ENCODE results near the gene STH. TPM values are rescaled to one million over a fixed set of nuclear protein-coding genes. Genes with fewer than 3 reads are reported as not detected.

STH gene
- total RNA-seq, result 1 to 10 TPM in 1 of 4 donors, not detected in 3; 2.0 TPM
- under 1 TPM in 2 of 3 donors, not detected in 1; 0.25 to 0.26 TPM for polyA plus RNA-seq
- long read RNA-seq, donor 1, result 0 reads
- long read RNA-seq, donor 2, result 0 reads

DNA sequence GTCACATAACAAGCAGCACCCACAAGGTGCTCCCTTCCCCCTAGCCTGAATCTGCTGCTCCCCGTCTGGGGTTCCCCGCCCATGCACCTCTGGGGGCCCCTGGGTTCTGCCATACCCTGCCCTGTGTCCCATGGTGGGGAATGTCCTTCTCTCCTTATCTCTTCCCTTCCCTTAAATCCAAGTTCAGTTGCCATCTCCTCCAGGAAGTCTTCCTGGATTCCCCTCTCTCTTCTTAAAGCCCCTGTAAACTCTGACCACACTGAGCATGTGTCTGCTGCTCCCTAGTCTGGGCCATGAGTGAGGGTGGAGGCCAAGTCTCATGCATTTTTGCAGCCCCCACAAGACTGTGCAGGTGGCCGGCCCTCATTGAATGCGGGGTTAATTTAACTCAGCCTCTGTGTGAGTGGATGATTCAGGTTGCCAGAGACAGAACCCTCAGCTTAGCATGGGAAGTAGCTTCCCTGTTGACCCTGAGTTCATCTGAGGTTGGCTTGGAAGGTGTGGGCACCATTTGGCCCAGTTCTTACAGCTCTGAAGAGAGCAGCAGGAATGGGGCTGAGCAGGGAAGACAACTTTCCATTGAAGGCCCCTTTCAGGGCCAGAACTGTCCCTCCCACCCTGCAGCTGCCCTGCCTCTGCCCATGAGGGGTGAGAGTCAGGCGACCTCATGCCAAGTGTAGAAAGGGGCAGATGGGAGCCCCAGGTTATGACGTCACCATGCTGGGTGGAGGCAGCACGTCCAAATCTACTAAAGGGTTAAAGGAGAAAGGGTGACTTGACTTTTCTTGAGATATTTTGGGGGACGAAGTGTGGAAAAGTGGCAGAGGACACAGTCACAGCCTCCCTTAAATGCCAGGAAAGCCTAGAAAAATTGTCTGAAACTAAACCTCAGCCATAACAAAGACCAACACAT, at the start of gene STH:
STH (plus strand) TSS at position 264 of the 913 bp plus-strand sequence; CDS start at position 294, 30 bp downstream.
- ATAC-seq, result no peak
- intact Hi-C loops (cut with DNase I), result no loop called here
- no peak for TF ChIP-seq CTCF (IDR thresholded peaks at IDR 0.05)

GRCh38 chr17:45949755-45950320, 49.2 kb upstream of the STH start:
- Histone ChIP-seq H3K27me3 (ENCODE audit: insufficient read depth in 3 of 3, low read length in 2 of 3) (no peaks in the 10 kb centered on the region), H3K4me3 (no peak overlapping the region), H3K36me3 (ENCODE audit: insufficient read depth in 1 of 2, low read depth in 1 of 2) (no peaks in the 10 kb centered on the region), H3K4me1 (peaks cover 21% of the 10 kb centered on the region), H3K9me3 (no peaks in the 10 kb centered on the region), H3K27ac (peak overlapping the region; percentile 78)
- DNase-seq (no peak), ATAC-seq (no peak)
- TF ChIP-seq CTCF (IDR thresholded peaks at IDR 0.05), result no peak
- WGBS, 3 donors, result 74 to 86% (median 75%) methylated on average over 9 of the region's 9 CpGs
- intact Hi-C loops (cut with DNase I), result loop anchor here in 1 of 2 donors (10.0 kb wide), 1 partner anchor 55 kb away; the partner anchor contains the start of gene MAPT

More for the DNA sequence above, at the start of gene STH:
- Histone ChIP-seq H3K4me1 (peaks cover 12% of the 10 kb centered on the region), H3K27me3 (ENCODE audit: insufficient read depth in 3 of 3, low read length in 2 of 3) (no peaks in the 10 kb centered on the region), H3K36me3 (ENCODE audit: insufficient read depth in 1 of 2, low read depth in 1 of 2) (peaks cover 0 to 56% of the 10 kb centered on the region in 2 donors), H3K27ac (no peak within 1 kb of the TSS), H3K4me3 (no peak within 1 kb of the TSS), H3K9me3 (no peaks in the 10 kb centered on the region)
- WGBS, 3 donors, result 58 to 68% (median 65%) methylated on average over 8 of the region's 8 CpGs
- DNase-seq, result no peak

DNA sequence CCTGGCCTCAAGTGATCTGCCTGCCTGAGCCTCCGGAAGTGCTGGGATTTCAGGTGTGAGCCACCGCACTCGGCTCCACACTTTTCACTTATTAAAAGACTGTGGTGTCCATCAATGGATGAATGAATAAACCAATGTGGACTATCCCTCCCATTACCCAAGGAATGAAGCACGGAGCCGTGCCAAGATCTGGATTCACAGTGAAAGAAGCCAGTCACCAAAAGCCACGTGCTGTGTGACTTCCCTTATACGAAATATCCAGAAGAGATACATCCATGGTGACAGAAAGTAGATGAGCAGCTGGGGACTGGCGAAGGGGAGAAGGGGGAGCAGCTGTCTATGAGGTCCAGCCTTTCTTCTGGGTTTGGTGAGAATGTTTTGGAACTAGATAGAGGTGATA, 48.2 kb upstream of the STH start:
- Histone ChIP-seq H3K36me3 (ENCODE audit: insufficient read depth in 1 of 2, low read depth in 1 of 2) (no peaks in the 10 kb centered on the region), H3K27ac (no peak overlapping the region), H3K4me3 (no peak overlapping the region), H3K9me3 (no peaks in the 10 kb centered on the region), H3K27me3 (ENCODE audit: insufficient read depth in 3 of 3, low read length in 2 of 3) (no peaks in the 10 kb centered on the region), H3K4me1 (peaks cover 21% of the 10 kb centered on the region)
- TF ChIP-seq CTCF (IDR thresholded peaks at IDR 0.05), result no peak
- DNase-seq (no peak), ATAC-seq (no peak)
- intact Hi-C loops (cut with DNase I), result no loop called here
- WGBS, 3 donors, result 79 to 90% (median 81%) methylated on average over 8 of the region's 8 CpGs

- Histone ChIP-seq H3K36me3 (ENCODE audit: insufficient read depth in 1 of 2, low read depth in 1 of 2) (no peaks in the 10 kb centered on the region), H3K27ac (no peak overlapping the region), H3K27me3 (ENCODE audit: insufficient read depth in 3 of 3, low read length in 2 of 3) (no peaks in the 10 kb centered on the region), H3K9me3 (no peaks in the 10 kb centered on the region), H3K4me3 (no peak overlapping the region), H3K4me1 (peaks cover 21% of the 10 kb centered on the region)
- intact Hi-C loops (cut with DNase I), result no loop called here
- no peak for TF ChIP-seq CTCF (IDR thresholded peaks at IDR 0.05)
- 72 to 79% (median 78%) methylated on average over 10 of the region's 10 CpGs for WGBS, 3 donors
- DNase-seq (no peak), ATAC-seq (no peak)
Observed at GRCh38 chr17:45951403-45951802, 47.6 kb upstream of the STH start.

Data from psoas muscle (tissue), 8 donors.